Hematopoietic multipotent progenitor cell treated with erythropoietin and hydrocortisone succinate and interleukin-3 and kit ligand, for 15 days (in vitro differentiated cells): ENCODE measurements around the gene PARD3B.

Source experiments
- DNase-seq: peaks from one replicate; pipeline ENCODE4 v3.0.0-alpha.2; 2015; ENCODE audit warnings: low spot score

The PARD3B gene

GRCh38 chr2:205409411-205409810 is 864.1 kb downstream of the PARD3B start:
- no peak for DNase-seq

- DNase-seq = no peak
These were observed 866.3 kb downstream of the PARD3B start for GRCh38 chr2:205411558-205411957.

DNA sequence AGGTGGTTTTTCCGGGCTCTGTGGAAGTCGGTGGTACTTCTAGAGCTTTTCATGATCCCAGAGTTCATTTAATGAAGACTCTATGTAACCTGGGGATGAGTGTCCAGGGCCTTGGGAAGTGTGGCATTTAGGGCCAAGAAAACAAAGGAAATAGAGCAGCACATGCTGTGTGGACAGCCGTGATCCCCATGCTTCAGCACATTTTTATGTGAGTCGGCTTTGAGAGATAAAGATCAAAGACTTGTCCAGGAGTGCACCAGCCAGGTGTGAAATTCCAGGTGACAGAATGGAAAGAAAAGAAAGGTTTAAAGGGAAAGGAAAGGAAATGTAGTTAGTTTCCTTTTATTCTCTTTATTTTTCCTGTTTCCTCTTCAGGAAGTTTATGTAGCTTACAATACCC is 879.1 kb downstream of the PARD3B start:
- no peak for DNase-seq

- DNase-seq = no peak
These were observed 879.8 kb downstream of the PARD3B start for GRCh38 chr2:205425102-205425501.

- no peak for DNase-seq
These were observed 881.8 kb downstream of the PARD3B start for GRCh38 chr2:205427112-205427511.

GRCh38 chr2:205428811-205429210 is 883.5 kb downstream of the PARD3B start:
- no peak for DNase-seq

DNA sequence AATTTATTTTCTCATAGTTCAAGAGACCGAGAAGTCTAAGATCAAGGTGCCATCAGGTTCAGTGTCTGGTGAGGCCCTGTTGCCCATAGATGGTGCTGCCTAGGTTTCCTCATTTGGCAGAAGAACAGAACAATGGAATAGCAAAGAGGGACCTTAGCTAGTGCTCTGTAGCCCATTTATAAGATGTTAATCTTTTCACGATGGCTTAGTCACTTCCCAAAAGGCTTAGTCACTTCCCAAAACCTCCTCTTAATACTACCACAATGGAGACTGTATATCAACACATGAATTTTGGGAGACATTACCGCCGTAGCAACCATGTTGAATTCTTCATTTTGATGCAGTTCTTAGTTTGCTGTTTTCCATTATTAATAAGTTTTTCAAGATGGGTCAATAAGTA is 890.7 kb downstream of the PARD3B start:
- no peak for DNase-seq

DNA sequence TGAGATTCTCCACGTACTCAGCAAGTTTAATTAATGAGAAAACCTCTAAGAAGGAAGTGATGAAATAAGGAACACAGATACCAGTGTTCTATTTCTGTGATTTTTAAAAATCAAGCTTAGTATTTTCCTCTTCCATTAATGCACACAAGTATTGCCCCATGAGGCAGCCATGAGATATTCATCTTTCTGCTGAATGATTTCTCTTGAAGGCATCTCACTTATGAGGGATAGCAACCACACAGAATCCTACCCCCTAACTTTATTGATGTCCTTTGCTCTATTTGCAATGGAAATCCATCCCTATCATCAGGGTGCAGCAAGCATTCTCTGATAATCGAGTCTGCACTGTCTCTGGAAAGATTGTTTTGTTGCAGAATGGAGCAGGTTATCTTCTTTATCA is 893.0 kb downstream of the PARD3B start:
- no peak for DNase-seq

GRCh38 chr2:205439621-205440020 is 894.3 kb downstream of the PARD3B start:
- DNase-seq = no peak

- DNase-seq = no peak
These were observed 896.2 kb downstream of the PARD3B start for GRCh38 chr2:205441524-205441923.

DNA sequence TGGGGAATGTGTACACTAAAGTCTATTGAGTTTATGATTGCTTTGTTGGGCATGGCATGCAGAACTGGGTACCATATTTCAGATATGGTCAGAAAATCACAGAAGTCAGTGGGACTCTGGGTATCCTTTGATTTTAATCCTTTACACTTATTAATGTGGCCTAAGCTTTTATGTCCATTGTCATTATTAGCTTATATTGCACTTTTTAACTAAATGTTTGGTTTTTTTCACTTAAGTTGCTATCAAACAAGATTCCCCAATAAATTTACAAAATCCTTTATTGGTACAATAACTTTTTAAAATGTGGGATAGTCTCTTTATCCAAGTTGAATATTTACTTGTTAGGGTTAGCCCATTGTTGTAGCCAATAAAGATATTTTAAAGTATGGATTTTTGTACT is 902.9 kb downstream of the PARD3B start:
- no peak for DNase-seq

- no peak for DNase-seq
These were observed 906.7 kb downstream of the PARD3B start for GRCh38 chr2:205451901-205452512.

DNA sequence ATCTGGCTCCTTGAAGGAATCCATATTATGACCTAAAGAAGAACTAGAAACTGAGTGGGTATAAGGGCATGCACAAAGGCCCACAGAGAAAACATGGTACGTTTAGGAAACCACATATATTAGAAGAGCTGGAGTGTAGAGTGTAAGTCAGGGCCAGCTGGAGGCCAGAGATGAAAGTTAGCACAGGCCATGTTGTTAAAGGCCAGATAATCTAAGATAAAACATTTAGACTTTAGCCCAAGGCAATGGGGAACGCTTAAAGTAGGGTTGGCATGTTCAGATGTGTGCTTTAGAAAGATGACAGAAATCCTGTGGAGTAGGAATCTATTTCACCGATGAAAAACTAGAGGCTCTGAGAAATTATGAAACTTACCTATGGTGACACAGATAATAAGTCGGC is 907.9 kb downstream of the PARD3B start:
- DNase-seq = no peak

GRCh38 chr2:205456682-205457081 is 911.4 kb downstream of the PARD3B start:
- no peak for DNase-seq

DNA sequence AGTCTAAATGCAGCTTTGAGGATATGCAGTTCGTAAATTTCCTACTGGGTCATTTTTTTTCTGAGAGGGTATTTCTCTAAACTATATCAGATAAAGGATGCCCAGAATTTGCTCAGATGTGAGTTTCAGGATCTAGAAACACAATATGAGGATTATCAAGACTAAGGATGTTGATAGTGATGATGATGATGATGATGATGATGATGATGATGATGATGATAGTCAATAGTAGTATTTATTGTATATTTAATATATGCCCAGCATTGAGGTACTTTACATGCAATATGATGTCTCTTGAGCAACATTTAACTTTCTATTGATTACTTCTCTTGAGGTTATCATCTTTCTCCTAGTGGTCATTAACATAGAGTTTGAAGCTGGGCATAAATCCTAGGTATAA is 914.9 kb downstream of the PARD3B start:
- DNase-seq = no peak

DNA sequence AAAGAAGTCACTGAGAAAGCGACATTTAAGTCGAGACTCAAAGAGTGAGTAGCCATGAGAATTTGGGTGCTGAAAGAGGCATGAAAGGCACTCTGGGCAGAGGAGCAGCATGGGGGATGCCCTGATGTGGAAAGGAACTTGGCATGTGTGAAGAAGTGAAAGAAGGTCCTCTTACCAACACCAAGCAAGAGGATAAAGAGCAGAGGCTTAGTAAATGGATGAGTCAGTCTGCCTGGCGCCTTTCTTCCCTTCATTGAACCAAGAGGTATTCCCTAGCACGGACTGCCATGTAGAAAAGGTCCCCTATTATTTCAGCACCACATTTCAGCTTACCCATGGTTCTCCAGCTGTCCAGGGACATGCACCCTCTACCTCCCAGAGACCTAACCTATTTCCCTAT is 915.9 kb downstream of the PARD3B start:
- DNase-seq = no peak

DNA sequence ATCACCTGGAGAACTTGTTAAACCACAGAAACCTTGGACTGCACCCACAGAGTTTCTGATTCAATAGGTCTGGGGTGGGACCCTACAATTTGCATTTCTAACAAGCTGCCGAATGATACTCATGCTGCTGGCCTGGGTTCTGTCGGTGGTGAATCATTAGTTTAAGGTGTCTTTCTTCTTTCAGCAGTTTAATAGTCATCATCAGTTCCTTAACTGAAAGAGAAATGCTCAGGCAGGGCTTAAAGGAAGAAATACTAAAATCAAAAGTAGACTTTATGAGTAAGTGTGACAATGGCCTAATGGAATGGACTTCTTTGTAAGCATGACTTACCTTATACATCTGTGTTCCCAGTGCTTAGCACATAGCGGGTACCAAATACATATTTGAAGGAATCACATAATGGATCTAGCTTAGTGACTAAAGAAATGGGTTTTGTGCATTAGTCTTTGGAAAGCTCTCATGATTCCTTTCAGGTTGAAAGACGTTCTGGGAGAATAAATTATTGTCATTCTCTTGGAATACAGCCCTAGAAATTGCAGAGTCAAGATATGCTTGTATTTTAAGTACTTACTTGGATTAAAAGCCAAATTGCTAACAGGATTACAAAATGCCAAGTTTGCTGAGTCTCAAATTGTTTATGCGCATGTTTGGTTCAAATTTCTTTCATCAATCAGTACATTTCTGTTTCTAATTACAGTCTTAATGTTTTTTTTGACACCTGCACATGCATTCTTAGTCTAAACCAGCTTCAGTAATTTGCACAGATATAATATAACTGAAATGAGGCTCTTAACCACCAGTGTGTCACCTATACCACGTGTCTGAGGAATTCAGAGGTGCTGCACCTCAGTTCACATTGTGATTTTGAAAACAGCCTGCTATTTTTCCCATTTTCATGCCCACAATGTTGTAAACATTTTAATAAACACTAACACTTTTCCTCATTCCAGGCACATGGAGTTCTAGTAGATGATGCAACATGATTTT is 916.7 kb downstream of the PARD3B start:
- no peak for DNase-seq

DNA sequence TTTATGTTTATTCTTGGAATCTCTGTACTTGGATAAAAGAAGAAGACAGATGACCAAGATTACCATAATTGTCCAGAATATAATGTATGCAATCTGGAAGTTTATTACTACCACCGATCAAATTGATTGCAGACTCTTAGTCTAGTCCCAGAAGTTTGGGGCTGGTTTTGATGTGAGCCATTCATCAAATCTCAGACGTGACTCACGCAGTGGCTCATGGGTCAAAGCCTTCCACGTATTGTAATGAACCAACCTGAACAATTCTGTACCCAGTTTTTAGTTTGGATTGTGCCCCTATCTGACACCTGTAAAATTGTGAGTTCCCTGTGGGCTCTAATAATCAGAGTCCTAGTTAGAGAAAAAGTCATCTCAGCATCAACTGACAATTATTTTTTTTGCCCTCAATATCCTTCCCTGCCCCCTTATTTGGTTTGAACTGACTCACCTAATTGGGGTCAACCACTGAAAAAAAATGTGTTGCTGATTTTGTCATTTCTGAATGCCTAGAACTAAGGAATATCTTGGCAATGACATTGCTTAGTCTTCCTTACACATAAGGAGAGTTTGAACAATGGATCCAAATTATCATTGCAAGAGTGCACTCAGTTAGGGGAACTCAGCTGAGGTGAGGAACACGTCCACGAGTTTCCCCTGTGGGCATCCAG is 917.5 kb downstream of the PARD3B start:
- no peak for DNase-seq

GRCh38 chr2:205463466-205464025 is 918.3 kb downstream of the PARD3B start:
- no peak for DNase-seq

DNA sequence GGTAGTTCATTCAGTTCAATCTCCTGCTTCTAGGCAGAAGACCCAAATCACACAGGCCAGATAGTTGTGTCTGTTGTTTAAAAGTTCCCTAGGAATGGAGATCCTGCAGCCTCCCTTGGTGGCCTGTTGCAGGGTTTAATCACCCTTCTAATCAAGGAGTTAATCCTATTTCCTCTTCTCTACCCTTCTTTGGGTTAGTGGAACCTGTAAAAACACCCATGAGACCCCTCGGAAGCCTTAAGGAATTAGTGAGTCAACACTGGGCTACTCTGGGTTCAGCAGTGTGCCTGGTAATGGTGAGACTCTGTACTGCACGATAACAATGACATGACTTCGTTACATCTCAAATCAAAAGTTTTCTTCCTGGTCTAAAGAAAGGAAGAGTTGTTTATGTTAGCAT is 919.4 kb downstream of the PARD3B start:
- no peak for DNase-seq

DNA sequence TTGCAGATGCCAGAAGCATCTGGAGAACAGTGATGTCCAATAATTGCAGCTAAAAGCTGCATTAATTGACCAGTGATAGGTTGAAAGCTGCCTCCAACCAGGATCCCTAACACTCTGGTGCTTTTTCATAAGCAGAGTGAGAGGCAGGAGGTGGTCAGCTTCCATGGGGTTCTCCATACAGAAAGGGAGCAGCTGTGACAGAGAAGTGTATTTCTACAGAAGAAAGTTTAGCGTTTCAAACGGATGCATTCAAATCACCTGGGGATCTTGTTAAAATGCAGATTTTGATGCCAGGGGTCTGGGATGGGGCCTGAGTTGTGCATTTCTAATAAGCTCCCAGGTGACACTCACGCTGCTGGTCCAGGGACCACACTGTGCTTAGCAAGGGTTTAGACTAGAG is 920.5 kb downstream of the PARD3B start:
- no peak for DNase-seq

- no peak for DNase-seq
These were observed 926.5 kb downstream of the PARD3B start for GRCh38 chr2:205471776-205472175.

DNA sequence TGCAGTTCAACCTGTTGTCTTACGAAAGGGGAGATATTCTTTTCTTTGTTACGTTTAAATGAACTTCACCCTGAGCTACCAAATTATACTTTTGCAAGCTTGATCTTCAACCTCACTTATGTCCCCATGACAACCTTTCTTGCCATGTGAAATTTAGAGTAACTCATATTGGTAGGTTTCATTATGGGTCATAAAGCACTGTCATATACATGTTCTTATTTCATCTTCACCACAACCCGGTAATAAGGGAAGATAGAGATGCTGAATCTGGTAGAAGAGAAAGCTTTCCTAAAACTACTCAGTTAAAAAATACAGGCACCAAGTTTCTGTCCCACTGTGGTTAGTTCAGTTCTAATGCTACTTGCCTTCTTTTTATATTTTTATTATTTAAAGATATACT is 928.5 kb downstream of the PARD3B start:
- DNase-seq = no peak
